GM18870 (cell line): ENCODE measurements around the gene EREG.

ENCODE experiments used
- ATAC-seq: cut with Tn5 transposase; IDR thresholded peaks from one replicate; pipeline ENCODE4 v1.9.1; 2021; ENCODE audit warnings: moderate library complexity; ENCODE audit not compliant: unreplicated experiment

The EREG gene

GRCh38 chr4:74423104-74423503, 58.2 kb downstream of the EREG start:
- ATAC-seq: no peak

GRCh38 chr4:74424111-74424510, 59.2 kb downstream of the EREG start:
- no peak for ATAC-seq

- ATAC-seq: no peak
These were observed 61.2 kb downstream of the EREG start for GRCh38 chr4:74426101-74426500.

GRCh38 chr4:74428276-74428675, 63.3 kb downstream of the EREG start:
- no peak for ATAC-seq

GRCh38 chr4:74431113-74431826, 66.3 kb downstream of the EREG start:
- peak; percentile 91 for ATAC-seq

- no peak for ATAC-seq
These were observed 68.1 kb downstream of the EREG start for GRCh38 chr4:74433043-74433442.

GRCh38 chr4:74433541-74434172, 68.7 kb downstream of the EREG start:
- no peak for ATAC-seq

GRCh38 chr4:74435296-74435695, 70.4 kb downstream of the EREG start:
- ATAC-seq: no peak

GRCh38 chr4:74437866-74438265, 72.9 kb downstream of the EREG start:
- ATAC-seq: no peak
